GM18505 (cell line): ENCODE measurements around the gene CDH23.

Experiments
- ATAC-seq: cut with Tn5 transposase; IDR thresholded peaks from one replicate; pipeline ENCODE4 v1.9.1; 2021; ENCODE audit not compliant: unreplicated experiment
- POLR2A ChIP-seq: IDR thresholded peaks from 4 replicates; pipeline ENCODE4 v1.6.1; 2011; ENCODE audit warnings: borderline replicate concordance; ENCODE audit not compliant: insufficient read depth, insufficient read length; ENCODE audit errors: extremely low read depth

CDH23 gene

GRCh38 chr10:71392292-71392691, 4.4 kb upstream of the CDH23 start:
- TF ChIP-seq POLR2A: no peak
- no peak for ATAC-seq

- no peak for ATAC-seq
- TF ChIP-seq POLR2A: no peak
Observed at GRCh38 chr10:71392791-71393781, 3.6 kb upstream of the CDH23 start.

GRCh38 chr10:71393841-71394475, 2.8 kb upstream of the CDH23 start:
- ATAC-seq: no peak

GRCh38 chr10:71394926-71395562, 1.7 kb upstream of the CDH23 start:
- ATAC-seq: no peak
- no peak for TF ChIP-seq POLR2A

More at GRCh38 chr10:71393841-71394475, 2.8 kb upstream of the CDH23 start:
- no peak for TF ChIP-seq POLR2A

GRCh38 chr10:71395621-71396020, 1.1 kb upstream of the CDH23 start:
- ATAC-seq: no peak
- no peak for TF ChIP-seq POLR2A

GRCh38 chr10:71396084-71396710, 523 bp upstream of the CDH23 start:
- TF ChIP-seq POLR2A: no peak
- no peak for ATAC-seq

GRCh38 chr10:71397296-71398212, 834 bp downstream of the CDH23 start:
- no peak for TF ChIP-seq POLR2A
- no peak for ATAC-seq

- no peak for ATAC-seq
Observed at GRCh38 chr10:71398976-71399375, 2.3 kb downstream of the CDH23 start.

GRCh38 chr10:71399946-71400345, 3.2 kb downstream of the CDH23 start:
- ATAC-seq: no peak
- no peak for TF ChIP-seq POLR2A

More at GRCh38 chr10:71398976-71399375, 2.3 kb downstream of the CDH23 start:
- TF ChIP-seq POLR2A: no peak

- TF ChIP-seq POLR2A: no peak
- ATAC-seq: no peak
Observed at GRCh38 chr10:71401056-71401455, 4.3 kb downstream of the CDH23 start.

- ATAC-seq: no peak
Observed at GRCh38 chr10:71402005-71402404, 5.3 kb downstream of the CDH23 start.

GRCh38 chr10:71404503-71405295, 8.0 kb downstream of the CDH23 start:
- ATAC-seq: no peak
- no peak for TF ChIP-seq POLR2A

More at GRCh38 chr10:71402005-71402404, 5.3 kb downstream of the CDH23 start:
- TF ChIP-seq POLR2A: no peak

- no peak for TF ChIP-seq POLR2A
- ATAC-seq: no peak
Observed at GRCh38 chr10:71406878-71407277, 10.2 kb downstream of the CDH23 start.
